Neural cell (in vitro differentiated cells): ENCODE data around the gene MANF. TPM values are rescaled to one million over a fixed set of nuclear protein-coding genes. Genes with fewer than 3 reads are reported as not detected.

Experiments used
- H2AFZ ChIP-seq: fragments of 200-600, 300-800 bp; sonication (generic), shearing (Covaris generic); 2 replicates; pipeline ENCODE4 v1.6.0; 2014; ENCODE audit warnings: low read depth, mild to moderate bottlenecking, antibody characterized with exemption, low read length, moderate library complexity
- H3F3A ChIP-seq: fragments of 200-600 bp; shearing (Covaris generic); 2 replicates; pipeline ENCODE4 v1.6.1; 2016; ENCODE audit warnings: mild to moderate bottlenecking, moderate library complexity, mixed read lengths, antibody characterized with exemption, low read length; ENCODE audit not compliant: insufficient read depth, poor library complexity, severe bottlenecking
- H3K27ac ChIP-seq: fragments of 200-600, 300-800 bp; sonication (generic), shearing (Covaris generic); 2 replicates; pipeline ENCODE4 v1.5.1; 2014; ENCODE audit warnings: mild to moderate bottlenecking, low read length, moderate library complexity
- H3K27me3 ChIP-seq: fragments of 300-800, 200-600 bp; sonication (generic), shearing (Covaris generic); 2 replicates; pipeline ENCODE4 v1.6.0; 2014; ENCODE audit warnings: mild to moderate bottlenecking, low read depth, low read length, moderate library complexity; ENCODE audit not compliant: insufficient read depth
- H3K36me3 ChIP-seq: fragments of 300-800, 200-600 bp; sonication (generic), shearing (Covaris generic); 2 replicates; pipeline ENCODE4 v1.5.1; 2014; ENCODE audit warnings: mild to moderate bottlenecking, antibody characterized with exemption, low read length, moderate library complexity; ENCODE audit not compliant: insufficient read depth
- H3K4me2 ChIP-seq: fragments of 300-800, 200-600 bp; sonication (generic), shearing (Covaris generic); 2 replicates; pipeline ENCODE4 v1.6.0; 2014; ENCODE audit warnings: mild to moderate bottlenecking, low read length
- H3K4me3 ChIP-seq: fragments of 300-800, 200-600 bp; sonication (generic), shearing (Covaris generic); 2 replicates; pipeline ENCODE4 v1.5.1; 2014; ENCODE audit warnings: mild to moderate bottlenecking, low read length, moderate library complexity
- H3K79me2 ChIP-seq: fragments of 200-600 bp; shearing (Covaris generic); replicated peaks from 2 replicates; pipeline ENCODE4 v1.6.0; 2014; ENCODE audit warnings: mild to moderate bottlenecking, low read length, moderate library complexity; ENCODE audit not compliant: insufficient read depth
- H3K9ac ChIP-seq: fragments of 300-800, 200-600 bp; sonication (generic), shearing (Covaris generic); 2 replicates; pipeline ENCODE4 v1.6.1; 2016; ENCODE audit warnings: mild to moderate bottlenecking, low read length, mixed read lengths
- H3K9me2 ChIP-seq: fragments of 200-600 bp; shearing (Covaris generic); 2 replicates; pipeline ENCODE4 v1.6.1; 2016; ENCODE audit warnings: mild to moderate bottlenecking, low read length, mixed read lengths; ENCODE audit not compliant: insufficient read depth
- H3K9me3 ChIP-seq: fragments of 200-600, 300-800 bp; sonication (generic), shearing (Covaris generic); 2 replicates; pipeline ENCODE4 v1.6.1; 2016; ENCODE audit warnings: mild to moderate bottlenecking, mixed run types, low read length, moderate library complexity, mixed read lengths
- H4K20me1 ChIP-seq: fragments of 200-600 bp; shearing (Covaris generic); 2 replicates; pipeline ENCODE4 v1.6.1; 2016; ENCODE audit warnings: mild to moderate bottlenecking, mixed run types; ENCODE audit not compliant: insufficient read depth
- EP300 ChIP-seq: fragments of 450-650 bp; conservative IDR thresholded peaks from 2 replicates; pipeline ENCODE4 v1.6.1; 2014; ENCODE audit warnings: antibody characterized with exemption, mild to moderate bottlenecking, moderate library complexity; ENCODE audit not compliant: poor library complexity, severe bottlenecking
- EZH2 ChIP-seq: fragments of 200-600, 300-800 bp; shearing (Covaris generic), sonication (generic); IDR thresholded peaks from 2 replicates; pipeline ENCODE4 v1.6.1; 2014; ENCODE audit warnings: antibody characterized with exemption, low read length, borderline replicate concordance, mild to moderate bottlenecking; ENCODE audit not compliant: insufficient read depth, poor library complexity, severe bottlenecking
- MXI1 ChIP-seq: fragments of 450-650 bp; conservative IDR thresholded peaks from 2 replicates; pipeline ENCODE4 v1.6.1; 2014; ENCODE audit warnings: antibody characterized with exemption, mild to moderate bottlenecking; ENCODE audit not compliant: poor library complexity, severe bottlenecking
- POLR2AphosphoS5 ChIP-seq: IDR thresholded peaks from 2 replicates; pipeline ENCODE4 v1.6.1; 2012
- RAD21 ChIP-seq: fragments of 450-650 bp; conservative IDR thresholded peaks from 2 replicates; pipeline ENCODE4 v1.6.1; 2014; ENCODE audit warnings: antibody characterized with exemption, mild to moderate bottlenecking, moderate library complexity
- SMC3 ChIP-seq: fragments of 450-650 bp; conservative IDR thresholded peaks from 2 replicates; pipeline ENCODE4 v1.6.1; 2014; ENCODE audit warnings: antibody characterized with exemption, mild to moderate bottlenecking, moderate library complexity; ENCODE audit not compliant: poor library complexity
- TAF1 ChIP-seq: IDR thresholded peaks from 2 replicates; pipeline ENCODE4 v1.6.1; 2012; ENCODE audit warnings: low read depth
- polyA plus RNA-seq: library from polyadenylated mRNA; depleted of rRNA; stranded (reverse); fragments of >200 nt; gene quantifications from 2 replicates; pipeline ENCODE4 v1.2.3, GENCODE V29; 2014
- TF ChIP-seq, protein P1 (sequence below): fragments of 450-650 bp; IDR thresholded peaks from 2 replicates; pipeline ENCODE4 v1.5.1; 2014; ENCODE audit warnings: antibody characterized with exemption, mild to moderate bottlenecking, moderate library complexity; ENCODE audit not compliant: poor library complexity, severe bottlenecking
- TF ChIP-seq, protein P2 (sequence below): IDR thresholded peaks from 2 replicates; pipeline ENCODE4 v1.6.1; 2012; ENCODE audit warnings: borderline replicate concordance

Gene MANF
- polyA plus RNA-seq, 1 donor from 2014 or later: 77.3 TPM

- TF ChIP-seq, protein P1, sequence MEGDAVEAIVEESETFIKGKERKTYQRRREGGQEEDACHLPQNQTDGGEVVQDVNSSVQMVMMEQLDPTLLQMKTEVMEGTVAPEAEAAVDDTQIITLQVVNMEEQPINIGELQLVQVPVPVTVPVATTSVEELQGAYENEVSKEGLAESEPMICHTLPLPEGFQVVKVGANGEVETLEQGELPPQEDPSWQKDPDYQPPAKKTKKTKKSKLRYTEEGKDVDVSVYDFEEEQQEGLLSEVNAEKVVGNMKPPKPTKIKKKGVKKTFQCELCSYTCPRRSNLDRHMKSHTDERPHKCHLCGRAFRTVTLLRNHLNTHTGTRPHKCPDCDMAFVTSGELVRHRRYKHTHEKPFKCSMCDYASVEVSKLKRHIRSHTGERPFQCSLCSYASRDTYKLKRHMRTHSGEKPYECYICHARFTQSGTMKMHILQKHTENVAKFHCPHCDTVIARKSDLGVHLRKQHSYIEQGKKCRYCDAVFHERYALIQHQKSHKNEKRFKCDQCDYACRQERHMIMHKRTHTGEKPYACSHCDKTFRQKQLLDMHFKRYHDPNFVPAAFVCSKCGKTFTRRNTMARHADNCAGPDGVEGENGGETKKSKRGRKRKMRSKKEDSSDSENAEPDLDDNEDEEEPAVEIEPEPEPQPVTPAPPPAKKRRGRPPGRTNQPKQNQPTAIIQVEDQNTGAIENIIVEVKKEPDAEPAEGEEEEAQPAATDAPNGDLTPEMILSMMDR: no peak
- TF ChIP-seq EZH2: no peak
- TF ChIP-seq, protein P2, sequence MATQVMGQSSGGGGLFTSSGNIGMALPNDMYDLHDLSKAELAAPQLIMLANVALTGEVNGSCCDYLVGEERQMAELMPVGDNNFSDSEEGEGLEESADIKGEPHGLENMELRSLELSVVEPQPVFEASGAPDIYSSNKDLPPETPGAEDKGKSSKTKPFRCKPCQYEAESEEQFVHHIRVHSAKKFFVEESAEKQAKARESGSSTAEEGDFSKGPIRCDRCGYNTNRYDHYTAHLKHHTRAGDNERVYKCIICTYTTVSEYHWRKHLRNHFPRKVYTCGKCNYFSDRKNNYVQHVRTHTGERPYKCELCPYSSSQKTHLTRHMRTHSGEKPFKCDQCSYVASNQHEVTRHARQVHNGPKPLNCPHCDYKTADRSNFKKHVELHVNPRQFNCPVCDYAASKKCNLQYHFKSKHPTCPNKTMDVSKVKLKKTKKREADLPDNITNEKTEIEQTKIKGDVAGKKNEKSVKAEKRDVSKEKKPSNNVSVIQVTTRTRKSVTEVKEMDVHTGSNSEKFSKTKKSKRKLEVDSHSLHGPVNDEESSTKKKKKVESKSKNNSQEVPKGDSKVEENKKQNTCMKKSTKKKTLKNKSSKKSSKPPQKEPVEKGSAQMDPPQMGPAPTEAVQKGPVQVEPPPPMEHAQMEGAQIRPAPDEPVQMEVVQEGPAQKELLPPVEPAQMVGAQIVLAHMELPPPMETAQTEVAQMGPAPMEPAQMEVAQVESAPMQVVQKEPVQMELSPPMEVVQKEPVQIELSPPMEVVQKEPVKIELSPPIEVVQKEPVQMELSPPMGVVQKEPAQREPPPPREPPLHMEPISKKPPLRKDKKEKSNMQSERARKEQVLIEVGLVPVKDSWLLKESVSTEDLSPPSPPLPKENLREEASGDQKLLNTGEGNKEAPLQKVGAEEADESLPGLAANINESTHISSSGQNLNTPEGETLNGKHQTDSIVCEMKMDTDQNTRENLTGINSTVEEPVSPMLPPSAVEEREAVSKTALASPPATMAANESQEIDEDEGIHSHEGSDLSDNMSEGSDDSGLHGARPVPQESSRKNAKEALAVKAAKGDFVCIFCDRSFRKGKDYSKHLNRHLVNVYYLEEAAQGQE: no peak
- H3K27me3 ChIP-seq: no peaks in the 10 kb centered on the region
- H2AFZ ChIP-seq: no peak overlapping the region
- no peaks in the 10 kb centered on the region for H3K9me2 ChIP-seq
- no peak overlapping the region for H3K9ac ChIP-seq
- H3K4me2 ChIP-seq: no peak overlapping the region
- no peaks in the 10 kb centered on the region for H3K36me3 ChIP-seq
- H3K27ac ChIP-seq: no peak overlapping the region
- no peaks in the 10 kb centered on the region for H3F3A ChIP-seq
- no peaks in the 10 kb centered on the region for H4K20me1 ChIP-seq
- H3K4me3 ChIP-seq: no peak overlapping the region
- no peaks in the 10 kb centered on the region for H3K79me2 ChIP-seq
- no peaks in the 10 kb centered on the region for H3K9me3 ChIP-seq
Measured at GRCh38 chr3:51434110-51434509, 49.0 kb downstream of the MANF start.

DNA sequence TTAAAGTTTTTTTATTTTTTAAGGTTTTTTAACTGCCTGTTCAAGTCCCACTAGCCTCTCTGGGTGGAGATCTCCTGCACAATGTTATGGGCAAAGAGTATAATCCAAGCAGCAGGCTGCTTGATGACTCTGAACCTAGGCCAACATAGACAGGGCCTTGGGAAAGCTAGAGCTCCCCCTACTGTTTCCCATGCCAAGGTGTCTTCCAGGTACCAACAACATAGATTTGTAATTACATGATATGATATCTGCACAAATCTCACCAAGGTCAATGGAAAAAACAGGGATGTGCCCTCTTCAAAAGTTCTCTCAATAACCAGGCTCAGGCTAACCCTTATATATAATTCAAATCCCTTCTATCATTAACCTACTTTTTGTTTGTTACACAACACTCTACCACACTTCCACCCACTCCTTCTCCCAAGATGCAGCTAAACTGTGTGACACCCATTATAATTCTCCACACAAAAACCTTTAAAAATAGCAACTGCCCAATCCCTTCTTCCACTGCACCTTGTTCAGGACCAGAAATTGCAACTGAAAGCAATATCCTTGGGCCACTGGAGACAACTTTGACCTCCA lies 49.7 kb downstream of the MANF start:
- H3K9me3 ChIP-seq: no peaks in the 10 kb centered on the region
- no peak overlapping the region for H3K4me2 ChIP-seq
- no peaks in the 10 kb centered on the region for H3K27me3 ChIP-seq
- TF ChIP-seq, protein P2: no peak
- TF ChIP-seq EZH2 (no peak), EP300 (no peak), SMC3 (peak; percentile 71), TAF1 (no peak), MXI1 (no peak), RAD21 (peak; percentile 62), POLR2AphosphoS5 (no peak)
- TF ChIP-seq, protein P1: peak; percentile 70
- H3K4me3 ChIP-seq: no peak overlapping the region
- no peaks in the 10 kb centered on the region for H4K20me1 ChIP-seq
- H2AFZ ChIP-seq: no peak overlapping the region
- no peaks in the 10 kb centered on the region for H3K36me3 ChIP-seq
- H3K27ac ChIP-seq: no peak overlapping the region
- H3K9me2 ChIP-seq: no peaks in the 10 kb centered on the region
- no peaks in the 10 kb centered on the region for H3K79me2 ChIP-seq
- no peak overlapping the region for H3K9ac ChIP-seq
- no peaks in the 10 kb centered on the region for H3F3A ChIP-seq
